ENCODE results near the gene TAS2R14.

The TAS2R14 gene

DNA sequence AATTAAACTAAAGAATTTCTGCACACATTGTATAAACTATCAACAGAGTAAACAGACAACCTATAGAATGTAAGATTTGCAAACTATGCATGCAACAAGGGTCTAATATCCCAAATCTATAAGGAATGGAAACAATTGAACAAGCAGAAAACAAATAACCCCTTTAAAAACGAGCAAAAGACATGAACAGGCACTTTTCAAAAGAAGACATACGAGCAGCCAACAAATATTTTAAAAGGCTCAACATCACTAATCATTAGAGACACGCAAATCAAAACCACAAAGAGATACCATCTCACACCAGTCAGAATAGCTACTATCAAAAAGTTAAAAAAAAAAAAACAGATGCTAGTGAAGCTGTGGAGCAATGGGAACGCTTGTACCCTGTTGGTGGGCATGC lies 34.4 kb downstream of the TAS2R14 start:
- no peak for DNase-seq

DNA sequence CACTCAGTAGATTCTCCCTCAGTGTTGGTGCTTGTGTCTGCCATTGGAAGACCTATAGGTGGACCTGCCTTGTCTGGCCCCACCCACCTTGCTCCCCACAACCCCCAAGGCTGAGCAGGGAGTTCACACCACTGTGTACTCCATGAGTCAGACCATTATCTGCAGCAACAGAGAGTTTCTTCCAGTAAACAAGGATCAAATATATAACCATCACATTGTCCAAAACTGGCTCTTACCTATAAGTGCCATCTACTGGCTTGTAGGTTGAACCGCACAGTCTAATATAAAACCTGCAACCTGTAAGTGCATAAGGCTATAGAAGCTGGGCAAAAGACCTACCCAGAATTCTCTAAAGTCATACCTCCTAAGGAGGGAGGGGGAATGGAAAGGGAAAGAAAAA lies 37.6 kb downstream of the TAS2R14 start:
- DNase-seq: no peak

- DNase-seq: no peak
Measured at GRCh38 chr12:10900972-10901371, 38.1 kb downstream of the TAS2R14 start.

DNA sequence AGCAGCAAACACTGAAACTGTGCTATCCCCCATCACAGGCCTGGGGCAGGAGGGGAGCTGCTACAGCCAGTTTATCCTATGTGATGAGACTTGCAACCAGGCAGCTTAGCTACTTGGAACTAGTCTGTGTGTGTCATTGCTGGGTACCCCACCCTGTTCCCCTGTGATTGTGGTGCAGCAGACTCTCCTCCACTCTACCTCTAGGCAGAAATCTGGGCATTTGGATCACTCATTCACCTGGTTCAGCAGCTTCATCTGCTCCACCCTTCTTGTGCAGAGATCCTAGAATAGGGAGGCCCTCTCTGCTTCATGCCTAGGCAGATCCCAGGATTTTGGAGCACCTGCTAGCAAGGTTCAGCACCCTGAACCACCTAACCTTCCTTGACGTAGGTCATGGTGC lies 38.5 kb downstream of the TAS2R14 start:
- DNase-seq: no peak

DNA sequence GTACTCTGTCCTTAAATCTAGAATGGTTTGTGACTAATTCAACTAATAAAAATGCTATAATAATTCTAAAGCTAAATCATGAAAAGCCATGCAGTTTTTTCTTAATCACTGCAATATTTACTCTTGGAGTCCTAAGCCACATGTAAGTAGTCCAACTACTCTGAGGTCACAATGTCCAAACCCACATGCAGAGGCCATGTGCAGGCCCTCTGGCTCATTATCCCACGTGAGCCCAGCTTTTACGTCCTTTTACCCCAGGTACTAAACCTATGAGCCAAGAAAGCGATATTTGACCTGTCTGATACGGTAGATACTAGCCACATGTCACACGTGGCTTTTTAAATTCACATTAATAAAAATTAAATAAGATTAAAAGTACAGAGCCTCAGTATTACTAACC lies 42.2 kb downstream of the TAS2R14 start:
- DNase-seq: no peak

GRCh38 chr12:10891937-10892336 lies 47.1 kb downstream of the TAS2R14 start:
- no peak for DNase-seq

DNA sequence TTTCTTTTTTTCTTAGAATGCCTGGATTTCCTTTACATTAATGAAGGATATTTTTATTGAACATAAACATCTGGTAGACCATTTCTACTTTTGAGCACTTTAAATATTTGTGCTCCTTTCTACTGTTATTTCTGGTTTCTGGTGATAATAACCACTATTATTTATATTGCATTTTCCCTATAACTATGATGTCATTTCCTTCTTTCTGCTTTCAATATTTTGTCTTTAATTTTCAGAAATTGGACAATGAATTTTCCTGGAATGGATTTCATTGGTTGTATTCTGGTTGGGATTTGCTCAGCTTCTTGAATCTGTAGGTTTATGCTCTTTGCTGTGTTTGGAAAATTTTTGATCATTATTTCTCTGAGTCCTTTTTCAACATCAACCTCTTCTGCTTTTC lies 49.8 kb downstream of the TAS2R14 start:
- no peak for DNase-seq
